ENCODE data around the gene REG1A.

Gene REG1A

DNA sequence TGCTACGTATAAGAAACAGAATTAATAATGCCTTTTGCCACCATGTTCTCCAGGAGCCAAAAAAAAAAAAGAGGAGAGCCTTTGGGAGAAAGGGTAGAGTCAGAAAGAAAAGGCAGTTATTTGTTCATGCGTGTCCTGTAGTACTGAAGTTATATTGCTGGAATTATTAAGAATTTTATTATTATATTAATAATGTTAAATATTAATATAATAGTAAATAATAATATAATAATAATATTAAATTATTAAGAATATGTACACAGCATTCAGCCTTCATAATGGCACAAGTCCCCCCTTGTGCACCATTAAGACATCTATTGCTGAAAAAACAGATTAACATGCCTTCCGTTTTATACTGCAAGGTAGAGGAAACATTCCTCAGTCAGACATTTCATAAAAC is 8.1 kb downstream of the REG1A start:
- DNase-seq = no peak

DNA sequence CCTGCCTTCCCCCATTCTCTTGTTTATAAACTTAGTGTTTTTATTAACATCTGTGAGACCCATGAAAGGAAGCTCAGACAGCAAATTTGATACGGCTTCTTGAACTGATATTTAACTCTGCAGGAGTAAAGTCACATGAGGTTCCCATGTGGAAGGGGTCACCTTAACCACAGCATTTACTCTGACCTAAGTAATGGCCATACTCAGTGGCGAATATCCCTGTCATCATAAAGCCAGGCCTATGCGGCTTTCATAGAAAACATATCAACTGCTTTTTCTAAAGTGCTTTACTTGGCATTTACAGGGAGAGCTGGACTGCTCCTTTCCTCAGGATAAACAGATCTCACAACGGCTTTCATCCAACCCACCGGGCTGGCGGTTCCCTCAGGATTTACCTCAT is 9.0 kb downstream of the REG1A start:
- no peak for DNase-seq

DNA sequence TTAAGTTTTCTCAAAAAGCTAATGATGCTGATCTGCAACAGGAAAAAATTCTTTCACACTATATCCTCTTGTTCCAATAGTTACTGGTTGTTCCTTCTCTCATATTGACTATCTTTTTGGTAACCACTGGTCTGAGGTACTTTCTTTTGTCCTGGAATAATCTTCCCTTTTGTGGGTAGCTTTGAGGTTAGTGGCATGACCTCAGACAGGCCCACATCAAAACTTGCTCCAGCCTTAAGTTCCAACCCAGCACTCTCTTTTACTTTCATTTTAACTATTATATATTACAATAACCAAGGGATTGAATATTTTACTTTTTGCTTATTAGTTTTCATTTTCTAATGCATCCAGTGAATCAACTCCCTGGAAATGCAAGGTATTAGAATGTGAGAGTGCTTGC is 9.5 kb downstream of the REG1A start:
- no peak for DNase-seq

DNA sequence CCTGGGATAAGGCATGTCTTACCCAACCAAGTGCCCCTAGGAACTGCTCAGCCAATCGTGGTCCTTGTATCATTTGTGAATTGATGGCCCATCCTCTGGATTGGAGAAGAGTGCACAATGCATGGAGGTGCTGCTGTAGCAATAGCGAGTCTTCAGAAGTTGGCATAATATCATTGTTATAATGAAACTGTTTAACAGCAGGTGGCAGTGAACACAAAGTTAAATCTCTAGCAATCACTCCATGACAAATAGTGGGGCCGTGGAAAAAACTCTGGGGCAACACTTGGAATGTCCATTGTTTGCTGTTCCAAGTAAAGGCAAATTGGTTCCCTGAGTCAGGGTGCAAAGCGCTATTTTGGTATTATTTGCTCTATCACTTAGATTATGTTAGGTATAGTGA is 11.4 kb downstream of the REG1A start:
- no peak for DNase-seq

DNA sequence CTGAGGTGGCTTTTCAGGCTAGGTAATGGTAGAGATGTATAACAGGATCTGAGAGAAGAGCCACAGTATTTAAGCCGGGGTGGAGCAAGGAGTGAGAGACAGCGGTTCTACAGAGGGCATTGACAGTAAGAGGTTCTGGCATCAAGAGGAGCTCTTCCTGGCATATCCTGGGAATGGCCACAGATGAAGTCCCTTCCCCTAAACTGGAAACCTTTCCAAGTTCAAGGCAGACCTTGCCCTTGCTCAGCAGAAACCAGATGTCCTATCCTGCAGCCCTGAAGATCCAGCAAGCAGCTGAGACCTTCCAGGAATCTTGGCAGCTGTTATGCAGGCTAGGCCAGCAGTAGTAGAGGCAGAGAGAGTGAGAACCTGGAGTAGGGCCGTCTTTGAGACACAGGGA is 18.1 kb downstream of the REG1A start:
- no peak for DNase-seq

DNA sequence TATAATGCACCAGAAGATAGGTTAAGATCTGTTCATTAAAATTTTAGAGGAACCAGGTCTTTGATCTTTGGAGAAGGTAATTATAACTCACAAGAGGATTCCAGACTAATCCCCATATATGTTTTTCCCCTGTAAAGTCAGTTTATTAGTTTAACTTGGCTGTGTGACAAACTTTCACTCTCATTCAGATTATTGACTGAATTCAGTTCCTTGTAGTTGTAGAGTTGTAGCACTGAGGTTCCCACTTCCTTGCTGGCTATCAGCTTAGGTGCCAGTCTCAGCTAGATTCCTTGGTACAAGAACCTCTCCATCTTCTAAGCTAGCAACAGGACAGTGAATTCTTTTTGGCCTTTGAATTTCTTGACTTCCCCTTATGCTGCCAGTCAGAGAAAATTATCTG is 19.1 kb downstream of the REG1A start:
- no peak for DNase-seq

DNA sequence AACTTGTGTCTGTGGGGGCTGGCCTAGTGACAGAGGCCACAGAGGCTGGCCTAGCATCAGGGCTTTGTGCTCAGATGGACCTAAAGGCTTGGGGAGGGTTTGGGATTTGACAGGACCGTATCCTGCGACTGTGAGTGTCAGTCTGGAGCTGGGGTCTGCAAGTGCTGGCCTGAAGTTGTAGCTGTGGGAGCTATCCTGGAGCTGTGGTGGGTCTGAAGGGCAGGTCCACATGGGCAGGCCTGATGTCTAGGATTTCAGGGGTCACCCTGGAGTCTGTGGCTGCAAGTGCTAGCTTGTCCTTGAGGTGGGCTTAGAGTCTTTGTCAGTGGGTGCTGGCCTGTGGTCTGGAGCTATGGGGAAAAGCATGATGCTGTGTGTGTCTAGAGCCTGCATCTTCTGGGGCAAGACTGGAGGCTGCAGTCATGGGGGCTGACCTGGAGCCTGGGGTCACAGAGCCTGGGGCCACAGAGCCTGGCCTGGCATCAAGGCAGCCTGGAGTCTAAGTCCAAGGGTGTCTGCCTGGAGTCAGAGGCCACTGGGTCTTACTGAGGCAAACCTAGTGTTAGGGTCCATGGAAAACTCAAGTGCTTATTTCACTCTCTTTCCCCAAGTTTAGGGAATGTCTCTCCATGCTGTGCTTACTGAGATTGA is 35.7 kb downstream of the REG1A start:
- no peak for DNase-seq

DNA sequence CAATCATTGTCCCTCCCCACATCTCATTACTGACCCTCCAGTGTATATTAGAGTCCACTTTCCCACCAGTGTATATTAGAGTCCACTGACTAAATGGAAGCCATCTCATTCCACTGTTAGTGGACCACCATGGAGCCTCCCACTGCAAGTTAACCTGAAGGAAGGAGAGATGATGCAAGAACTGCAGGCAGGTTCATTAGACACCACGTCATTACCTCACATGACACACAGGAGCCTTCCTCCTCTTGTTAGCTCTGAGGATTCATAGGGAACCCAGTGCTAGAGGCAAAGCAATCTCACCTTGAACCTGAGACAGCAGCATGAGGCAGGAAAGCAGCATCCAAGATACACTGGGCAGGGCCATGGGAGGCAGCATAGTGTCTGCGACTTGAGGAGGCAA is 38.7 kb downstream of the REG1A start:
- DNase-seq = no peak

DNA sequence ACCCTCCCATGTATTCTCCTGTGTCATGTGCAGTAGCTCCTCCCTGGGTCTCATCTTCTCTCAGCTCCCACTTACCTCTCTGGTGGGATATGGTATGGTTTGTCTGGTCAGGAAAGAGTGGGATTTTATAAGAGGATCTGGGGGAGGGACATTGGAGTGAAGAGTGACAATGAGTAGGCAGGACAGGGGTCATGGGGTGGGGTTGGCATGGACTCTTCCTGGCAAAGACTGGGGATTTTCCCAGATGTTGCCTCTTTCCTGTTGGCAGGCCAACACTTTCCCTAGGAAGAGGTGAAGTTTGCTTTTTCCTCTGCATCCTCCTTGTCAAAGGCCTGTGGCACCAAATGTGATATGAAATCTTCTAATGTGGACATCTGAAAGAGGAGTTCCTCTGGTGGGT is 39.4 kb downstream of the REG1A start, which contains the start of gene REG3A:
TSS of gene REG3A (minus strand) at position 101 of the 400 bp plus-strand sequence. CDS start 348 bp downstream, outside the sequence.
- no peak for DNase-seq

DNA sequence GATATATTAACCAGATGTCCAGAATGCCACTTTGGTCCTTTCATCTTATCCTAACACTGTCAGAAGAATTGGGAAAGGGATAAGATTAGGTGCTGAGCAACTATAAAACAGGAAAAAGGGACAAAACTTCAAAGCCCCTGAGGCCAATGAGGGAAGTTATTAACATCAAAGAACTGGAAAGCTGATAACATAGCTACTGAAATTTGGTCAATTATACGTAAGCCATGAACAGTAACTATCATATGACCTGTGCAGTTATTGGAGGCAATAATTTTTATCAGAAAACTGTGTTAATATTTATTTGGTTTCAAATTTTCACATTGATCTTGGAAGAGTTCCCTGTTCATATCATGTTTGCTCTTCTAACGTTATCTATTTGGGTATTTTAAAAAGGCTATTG is 41.8 kb downstream of the REG1A start:
- no peak for DNase-seq

DNA sequence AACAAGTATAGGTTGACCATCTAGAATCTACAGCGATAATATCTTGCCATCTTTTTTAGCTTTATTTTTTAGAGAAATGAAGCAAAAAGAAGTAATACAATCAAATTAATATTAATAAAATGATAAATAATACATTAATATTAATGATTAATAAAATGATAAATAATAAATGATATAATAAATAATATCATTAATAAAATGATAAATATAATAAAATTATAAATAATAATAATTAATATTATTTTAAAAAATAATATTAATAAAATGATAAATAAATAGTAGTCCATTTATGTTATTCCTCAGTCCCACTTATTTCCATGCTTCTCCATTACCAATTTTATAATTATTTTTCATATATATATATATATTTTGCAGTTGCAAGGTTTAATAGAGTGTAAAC is 42.5 kb downstream of the REG1A start:
- DNase-seq = no peak

DNA sequence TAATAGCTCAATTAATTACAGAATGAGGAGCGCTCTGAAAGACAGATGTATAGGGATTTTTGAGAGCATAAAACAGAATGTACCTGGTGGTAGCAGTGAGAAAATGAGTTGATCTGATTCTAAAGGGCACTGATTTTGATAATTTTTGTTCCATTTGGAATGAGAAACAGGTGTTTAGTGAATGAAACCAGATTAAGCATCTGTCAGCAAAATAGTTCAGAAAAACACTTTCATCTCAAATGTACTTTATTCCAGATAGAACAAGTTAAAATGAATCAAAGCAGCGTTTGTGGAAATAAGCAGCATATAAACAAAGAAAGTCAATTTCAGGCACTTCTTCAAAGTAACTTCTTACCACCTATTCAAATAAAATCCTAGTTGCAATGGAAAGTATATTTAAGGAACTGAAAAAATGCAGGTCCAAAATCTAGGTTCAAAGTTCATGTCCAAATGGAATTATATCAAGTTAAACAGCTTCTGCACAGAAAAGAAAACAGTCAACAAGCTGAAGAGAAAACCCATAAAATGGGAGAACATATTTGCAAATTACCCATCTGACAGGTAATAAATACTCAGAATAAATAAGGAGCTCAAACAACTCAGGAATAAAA is 51.2 kb downstream of the REG1A start:
- DNase-seq = no peak

All from stimulated activated naive CD4-positive, alpha-beta T cell (primary cell).